KOPT-K1 (cell line): ENCODE data around the gene TRIM62.

Experiments
- H3K27ac ChIP-seq: fragments of 200-600 bp; sonication (generic); 2 replicates; pipeline ENCODE4 v1.5.1; 2016; ENCODE audit warnings: antibody characterized with exemption, mild to moderate bottlenecking, low read depth, low read length; ENCODE audit not compliant: poor library complexity, severe bottlenecking
- H3K36me3 ChIP-seq: fragments of 200-600 bp; sonication (generic); 2 replicates; pipeline ENCODE4 v1.5.1; 2017; ENCODE audit warnings: antibody characterized with exemption, mild to moderate bottlenecking, low read length, moderate library complexity; ENCODE audit not compliant: insufficient read depth
- H3K9me3 ChIP-seq: fragments of 200-600 bp; sonication (generic); 2 replicates; pipeline ENCODE4 v1.5.1; 2017; ENCODE audit warnings: antibody characterized with exemption, low read length, mild to moderate bottlenecking; ENCODE audit not compliant: insufficient read depth, poor library complexity, severe bottlenecking

The TRIM62 gene

GRCh38 chr1:33171977-33172813, 9.6 kb downstream of the TRIM62 start:
- no peaks in the 10 kb centered on the region for H3K36me3 ChIP-seq

GRCh38 chr1:33170351-33171274, 11.2 kb downstream of the TRIM62 start:
- no peaks in the 10 kb centered on the region for H3K9me3 ChIP-seq
- no peak overlapping the region for H3K27ac ChIP-seq
- H3K36me3 ChIP-seq: no peaks in the 10 kb centered on the region

More at GRCh38 chr1:33171977-33172813, 9.6 kb downstream of the TRIM62 start:
- H3K27ac ChIP-seq: no peak overlapping the region
- no peaks in the 10 kb centered on the region for H3K9me3 ChIP-seq

- Histone ChIP-seq H3K36me3 (no peaks in the 10 kb centered on the region), H3K27ac (no peak overlapping the region), H3K9me3 (no peaks in the 10 kb centered on the region)
Observed at GRCh38 chr1:33169290-33170055, 12.4 kb downstream of the TRIM62 start.

- Histone ChIP-seq H3K27ac (no peak overlapping the region), H3K9me3 (no peaks in the 10 kb centered on the region), H3K36me3 (no peaks in the 10 kb centered on the region)
Observed at GRCh38 chr1:33168556-33169289, 13.1 kb downstream of the TRIM62 start.

- no peaks in the 10 kb centered on the region for H3K36me3 ChIP-seq
- H3K9me3 ChIP-seq: no peaks in the 10 kb centered on the region
- H3K27ac ChIP-seq: no peak overlapping the region
Observed at GRCh38 chr1:33167650-33168447, 14.0 kb downstream of the TRIM62 start.

- H3K36me3 ChIP-seq: no peaks in the 10 kb centered on the region
- H3K9me3 ChIP-seq: no peaks in the 10 kb centered on the region
- H3K27ac ChIP-seq: no peak overlapping the region
Observed at GRCh38 chr1:33165809-33166208, 16.0 kb downstream of the TRIM62 start.

- Histone ChIP-seq H3K9me3 (no peaks in the 10 kb centered on the region), H3K36me3 (no peaks in the 10 kb centered on the region), H3K27ac (no peak overlapping the region)
Observed at GRCh38 chr1:33165209-33165608, 16.6 kb downstream of the TRIM62 start.

GRCh38 chr1:33163621-33164519, 18.0 kb downstream of the TRIM62 start:
- Histone ChIP-seq H3K9me3 (no peaks in the 10 kb centered on the region), H3K36me3 (peaks cover 4% of the 10 kb centered on the region; the same call in 1 of the 2 replicates), H3K27ac (no peak overlapping the region)

GRCh38 chr1:33162141-33162540, 19.7 kb downstream of the TRIM62 start:
- Histone ChIP-seq H3K27ac (no peak overlapping the region), H3K36me3 (peaks cover 12% of the 10 kb centered on the region; the same call in 1 of the 2 replicates), H3K9me3 (no peaks in the 10 kb centered on the region)

GRCh38 chr1:33161061-33161681, 20.7 kb downstream of the TRIM62 start:
- H3K9me3 ChIP-seq: no peaks in the 10 kb centered on the region
- H3K27ac ChIP-seq: no peak overlapping the region
- peaks cover 12% of the 10 kb centered on the region; the same call in 1 of the 2 replicates for H3K36me3 ChIP-seq

GRCh38 chr1:33159577-33159976, 22.3 kb downstream of the TRIM62 start:
- H3K9me3 ChIP-seq: no peaks in the 10 kb centered on the region
- H3K36me3 ChIP-seq: peaks cover 12% of the 10 kb centered on the region; the same call in 1 of the 2 replicates
- no peak overlapping the region for H3K27ac ChIP-seq

GRCh38 chr1:33158366-33158765, 23.5 kb downstream of the TRIM62 start:
- H3K27ac ChIP-seq: no peak overlapping the region
- H3K9me3 ChIP-seq: no peaks in the 10 kb centered on the region
- H3K36me3 ChIP-seq: peaks cover 12% of the 10 kb centered on the region; the same call in 1 of the 2 replicates
